ENCODE measurements around the gene TMEFF2. TPM values are rescaled to one million over a fixed set of nuclear protein-coding genes. Genes with fewer than 3 reads are reported as not detected.

The TMEFF2 gene
- total and polyA plus RNA-seq, 4 donors = 0.08 TPM; not detected in 3

DNA sequence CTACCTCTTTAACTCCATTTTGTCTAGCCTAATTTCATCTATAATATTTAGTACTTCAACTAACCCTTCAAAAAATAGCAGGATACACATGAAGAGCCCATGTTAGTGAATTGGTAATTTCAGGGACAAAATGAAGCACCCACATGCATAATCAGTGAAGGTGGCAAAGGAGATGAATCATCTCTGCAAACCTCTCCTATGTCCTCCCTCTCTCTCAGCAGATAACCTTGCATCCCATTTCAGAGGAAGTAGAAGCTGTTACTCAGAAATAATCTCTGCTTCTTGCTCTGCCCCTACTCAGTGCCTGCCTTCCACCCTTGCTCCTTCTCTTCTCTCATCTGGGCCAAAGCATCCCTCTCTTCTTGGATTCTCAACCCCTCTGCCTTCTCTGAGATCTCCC is 287.6 kb downstream of the TMEFF2 start:
- no peak for DNase-seq (ENCODE audit: low spot score)
- Histone ChIP-seq H3K4me1 (ENCODE audit: control insufficient read depth in 4 of 4, insufficient read depth in 4 of 4, low read length in 3 of 4) (no peaks in the 10 kb centered on the region), H3K9me3 (ENCODE audit: control insufficient read depth in 4 of 4, low read length in 3 of 4) (no peaks in the 10 kb centered on the region), H3K27me3 (ENCODE audit: control insufficient read depth in 4 of 4, insufficient read depth in 4 of 4, low read length in 3 of 4) (no peaks in the 10 kb centered on the region), H3K27ac (ENCODE audit: low read depth in 1 of 2, low read length in 2 of 2) (no peak overlapping the region), H3K4me3 (ENCODE audit: low read depth in 1 of 3, low read length in 3 of 3) (no peak overlapping the region), H3K36me3 (ENCODE audit: control insufficient read depth in 4 of 4, insufficient read depth in 3 of 4, low read depth in 1 of 4, low read length in 3 of 4) (no peaks in the 10 kb centered on the region), H3K9ac (ENCODE audit: low read depth in 1 of 2, low read length in 2 of 2) (no peak overlapping the region)
- TF ChIP-seq, protein P1, sequence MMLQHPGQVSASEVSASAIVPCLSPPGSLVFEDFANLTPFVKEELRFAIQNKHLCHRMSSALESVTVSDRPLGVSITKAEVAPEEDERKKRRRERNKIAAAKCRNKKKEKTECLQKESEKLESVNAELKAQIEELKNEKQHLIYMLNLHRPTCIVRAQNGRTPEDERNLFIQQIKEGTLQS (IDR thresholded peaks at IDR 0.05) = no peak
- TF ChIP-seq YY1 (IDR thresholded peaks at IDR 0.05) = no peak
- no peak for TF ChIP-seq NR2F2 (IDR thresholded peaks at IDR 0.05)
- no peak for TF ChIP-seq HNF4A (conservative IDR thresholded peaks at IDR 0.05)
- TF ChIP-seq, protein P2, sequence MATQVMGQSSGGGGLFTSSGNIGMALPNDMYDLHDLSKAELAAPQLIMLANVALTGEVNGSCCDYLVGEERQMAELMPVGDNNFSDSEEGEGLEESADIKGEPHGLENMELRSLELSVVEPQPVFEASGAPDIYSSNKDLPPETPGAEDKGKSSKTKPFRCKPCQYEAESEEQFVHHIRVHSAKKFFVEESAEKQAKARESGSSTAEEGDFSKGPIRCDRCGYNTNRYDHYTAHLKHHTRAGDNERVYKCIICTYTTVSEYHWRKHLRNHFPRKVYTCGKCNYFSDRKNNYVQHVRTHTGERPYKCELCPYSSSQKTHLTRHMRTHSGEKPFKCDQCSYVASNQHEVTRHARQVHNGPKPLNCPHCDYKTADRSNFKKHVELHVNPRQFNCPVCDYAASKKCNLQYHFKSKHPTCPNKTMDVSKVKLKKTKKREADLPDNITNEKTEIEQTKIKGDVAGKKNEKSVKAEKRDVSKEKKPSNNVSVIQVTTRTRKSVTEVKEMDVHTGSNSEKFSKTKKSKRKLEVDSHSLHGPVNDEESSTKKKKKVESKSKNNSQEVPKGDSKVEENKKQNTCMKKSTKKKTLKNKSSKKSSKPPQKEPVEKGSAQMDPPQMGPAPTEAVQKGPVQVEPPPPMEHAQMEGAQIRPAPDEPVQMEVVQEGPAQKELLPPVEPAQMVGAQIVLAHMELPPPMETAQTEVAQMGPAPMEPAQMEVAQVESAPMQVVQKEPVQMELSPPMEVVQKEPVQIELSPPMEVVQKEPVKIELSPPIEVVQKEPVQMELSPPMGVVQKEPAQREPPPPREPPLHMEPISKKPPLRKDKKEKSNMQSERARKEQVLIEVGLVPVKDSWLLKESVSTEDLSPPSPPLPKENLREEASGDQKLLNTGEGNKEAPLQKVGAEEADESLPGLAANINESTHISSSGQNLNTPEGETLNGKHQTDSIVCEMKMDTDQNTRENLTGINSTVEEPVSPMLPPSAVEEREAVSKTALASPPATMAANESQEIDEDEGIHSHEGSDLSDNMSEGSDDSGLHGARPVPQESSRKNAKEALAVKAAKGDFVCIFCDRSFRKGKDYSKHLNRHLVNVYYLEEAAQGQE (IDR thresholded peaks at IDR 0.05) = no peak
- no peak for TF ChIP-seq FOXA2 (IDR thresholded peaks at IDR 0.05)
- TF ChIP-seq SP1 (IDR thresholded peaks at IDR 0.05) = no peak
- no peak for TF ChIP-seq TAF1 (conservative IDR thresholded peaks at IDR 0.05)
- TF ChIP-seq JUND (IDR thresholded peaks at IDR 0.05) = no peak
- TF ChIP-seq CTCF (IDR thresholded peaks at IDR 0.05; ENCODE audit: low read depth, low read length, missing input control) = no peak
- TF ChIP-seq EGR1 (IDR thresholded peaks at IDR 0.05; ENCODE audit: low read depth in 2 of 2) = no peak
- no peak for TF ChIP-seq ZBTB33 (IDR thresholded peaks at IDR 0.05)
- TF ChIP-seq, protein P3, sequence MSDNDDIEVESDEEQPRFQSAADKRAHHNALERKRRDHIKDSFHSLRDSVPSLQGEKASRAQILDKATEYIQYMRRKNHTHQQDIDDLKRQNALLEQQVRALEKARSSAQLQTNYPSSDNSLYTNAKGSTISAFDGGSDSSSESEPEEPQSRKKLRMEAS (IDR thresholded peaks at IDR 0.05) = no peak
- no peak for TF ChIP-seq GABPA (IDR thresholded peaks at IDR 0.05 in 1 of 2, conservative IDR thresholded peaks at IDR 0.05 in 1 of 2)
- TF ChIP-seq RAD21 (IDR thresholded peaks at IDR 0.05) = no peak
- no peak for TF ChIP-seq FOXA1 (IDR thresholded peaks at IDR 0.05)
- TF ChIP-seq RXRA (IDR thresholded peaks at IDR 0.05) = no peak
- TF ChIP-seq HNF4G (IDR thresholded peaks at IDR 0.05) = no peak
